Measurements from ENCODE around the gene KCNC4. TPM values are rescaled to one million over a fixed set of nuclear protein-coding genes. Genes with fewer than 3 reads are reported as not detected.
A peak's percentile ranks its signal among the peaks of the same experiment; 100 is the strongest.

Gene KCNC4
- polyA plus RNA-seq, 2 donors, result 1.8 to 1.9 TPM

- Histone ChIP-seq H3K4me1 (ENCODE audit: control insufficient read depth in 2 of 2, insufficient read depth in 2 of 2, low read length in 1 of 2) (peaks cover 0 to 3% of the 10 kb centered on the region in 2 donors), H3K27ac (ENCODE audit: low read depth in 2 of 2, low read length in 1 of 2) (no peak overlapping the region), H3K36me3 (ENCODE audit: control insufficient read depth in 2 of 2, insufficient read depth in 2 of 2, low read length in 1 of 2) (no peaks in the 10 kb centered on the region), H3K4me3 (ENCODE audit: low read depth in 1 of 2, low read length in 2 of 2) (no peak overlapping the region), H3K9me3 (ENCODE audit: control insufficient read depth in 2 of 2, insufficient read depth in 1 of 2, low read depth in 1 of 2, low read length in 1 of 2) (no peaks in the 10 kb centered on the region), H3K27me3 (ENCODE audit: control insufficient read depth in 1 of 2, insufficient read depth in 2 of 2, low read length in 2 of 2) (no peaks in the 10 kb centered on the region)
- 42 to 46% methylated on average over 2 of the region's 2 CpGs for WGBS, 2 donors
Measured at GRCh38 chr1:110200190-110200589, 9.9 kb upstream of the KCNC4 start.

GRCh38 chr1:110200666-110201065 lies 9.4 kb upstream of the KCNC4 start:
- Histone ChIP-seq H3K27me3 (ENCODE audit: control insufficient read depth in 1 of 2, insufficient read depth in 2 of 2, low read length in 2 of 2) (no peaks in the 10 kb centered on the region), H3K4me3 (ENCODE audit: low read depth in 1 of 2, low read length in 2 of 2) (no peak overlapping the region), H3K27ac (ENCODE audit: low read depth in 2 of 2, low read length in 1 of 2) (no peak overlapping the region), H3K36me3 (ENCODE audit: control insufficient read depth in 2 of 2, insufficient read depth in 2 of 2, low read length in 1 of 2) (no peaks in the 10 kb centered on the region), H3K4me1 (ENCODE audit: control insufficient read depth in 2 of 2, insufficient read depth in 2 of 2, low read length in 1 of 2) (peaks cover 0 to 3% of the 10 kb centered on the region in 2 donors), H3K9me3 (ENCODE audit: control insufficient read depth in 2 of 2, insufficient read depth in 1 of 2, low read depth in 1 of 2, low read length in 1 of 2) (no peaks in the 10 kb centered on the region)
- 64 to 74% methylated on average over 14 of the region's 14 CpGs for WGBS, 2 donors

DNA sequence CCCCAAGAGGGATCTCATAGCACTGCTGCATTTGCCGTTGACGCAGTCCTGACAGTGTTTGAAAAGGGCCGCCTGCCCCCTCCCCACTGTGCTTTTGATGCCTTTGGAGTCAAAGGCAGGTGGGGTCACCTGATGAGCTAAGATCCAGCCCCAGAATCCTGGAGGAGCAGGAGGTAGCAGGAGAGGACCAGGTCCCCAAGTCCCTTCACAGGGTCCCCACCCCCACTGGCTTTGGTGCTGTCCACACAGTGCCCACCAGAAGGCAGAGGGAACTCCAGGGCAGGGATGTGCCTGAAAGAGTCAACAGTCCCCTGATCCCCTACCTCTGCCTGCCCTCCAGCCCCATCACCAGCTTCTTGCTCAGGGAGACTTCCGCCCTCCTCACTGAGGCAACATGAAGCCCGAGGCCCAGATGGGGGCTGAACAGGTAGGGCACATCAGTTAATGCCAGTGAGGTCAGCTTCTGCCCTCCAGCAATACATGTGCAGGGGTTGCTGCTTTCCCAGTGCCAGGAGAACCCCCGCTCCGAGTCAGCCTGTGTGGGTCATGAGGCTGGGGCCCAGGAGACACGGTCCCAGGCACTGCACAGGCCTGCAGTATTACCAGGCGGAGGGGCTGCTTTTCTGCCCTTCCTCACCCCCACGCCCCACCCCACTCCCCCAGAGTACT lies 8.8 kb upstream of the KCNC4 start:
- 76 to 82% methylated on average over 10 of the region's 10 CpGs for WGBS, 2 donors
- Histone ChIP-seq H3K4me3 (ENCODE audit: low read depth in 1 of 2, low read length in 2 of 2) (no peak overlapping the region), H3K4me1 (ENCODE audit: control insufficient read depth in 2 of 2, insufficient read depth in 2 of 2, low read length in 1 of 2) (peaks cover 0 to 5% of the 10 kb centered on the region in 2 donors), H3K27ac (ENCODE audit: low read depth in 2 of 2, low read length in 1 of 2) (no peak overlapping the region), H3K27me3 (ENCODE audit: control insufficient read depth in 1 of 2, insufficient read depth in 2 of 2, low read length in 2 of 2) (no peaks in the 10 kb centered on the region), H3K9me3 (ENCODE audit: control insufficient read depth in 2 of 2, insufficient read depth in 1 of 2, low read depth in 1 of 2, low read length in 1 of 2) (no peaks in the 10 kb centered on the region), H3K36me3 (ENCODE audit: control insufficient read depth in 2 of 2, insufficient read depth in 2 of 2, low read length in 1 of 2) (no peaks in the 10 kb centered on the region)

- Histone ChIP-seq H3K36me3 (ENCODE audit: control insufficient read depth in 2 of 2, insufficient read depth in 2 of 2, low read length in 1 of 2) (no peaks in the 10 kb centered on the region), H3K27ac (ENCODE audit: low read depth in 2 of 2, low read length in 1 of 2) (no peak overlapping the region), H3K4me1 (ENCODE audit: control insufficient read depth in 2 of 2, insufficient read depth in 2 of 2, low read length in 1 of 2) (peaks cover 0 to 6% of the 10 kb centered on the region in 2 donors), H3K9me3 (ENCODE audit: control insufficient read depth in 2 of 2, insufficient read depth in 1 of 2, low read depth in 1 of 2, low read length in 1 of 2) (no peaks in the 10 kb centered on the region), H3K27me3 (ENCODE audit: control insufficient read depth in 1 of 2, insufficient read depth in 2 of 2, low read length in 2 of 2) (no peaks in the 10 kb centered on the region), H3K4me3 (ENCODE audit: low read depth in 1 of 2, low read length in 2 of 2) (no peak overlapping the region)
- WGBS, 2 donors, result 29 to 31% methylated on average over 6 of the region's 6 CpGs
Measured at GRCh38 chr1:110203021-110203661, 7.0 kb upstream of the KCNC4 start.

DNA sequence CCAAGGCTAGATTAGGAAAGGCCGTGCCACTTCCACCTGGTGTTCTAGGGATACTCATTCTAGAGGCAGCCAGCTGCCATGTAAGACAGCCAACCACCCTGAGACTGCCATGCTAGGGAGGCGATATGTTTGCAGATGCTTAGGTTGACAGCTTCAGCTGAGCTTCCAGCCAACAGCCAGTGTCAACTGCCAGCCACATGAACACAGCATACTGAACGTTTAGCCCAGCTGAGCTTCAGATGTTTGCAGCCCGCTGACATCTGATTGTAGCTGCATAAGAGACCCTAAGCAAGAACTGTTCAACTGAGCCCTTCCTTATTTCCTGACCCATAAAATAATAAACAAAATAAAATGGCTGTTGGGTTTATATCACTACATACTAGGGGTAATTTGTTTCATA lies 5.0 kb upstream of the KCNC4 start:
- H3K4me1 ChIP-seq (ENCODE audit: control insufficient read depth in 2 of 2, insufficient read depth in 2 of 2, low read length in 1 of 2), result peaks cover 6% of the 10 kb centered on the region in 2 donors
- H3K4me3 ChIP-seq (ENCODE audit: low read depth in 1 of 2, low read length in 2 of 2), result no peak overlapping the region
- 85 to 89% methylated on average over 4 of the region's 4 CpGs for WGBS, 2 donors
- H3K36me3 ChIP-seq (ENCODE audit: control insufficient read depth in 2 of 2, insufficient read depth in 2 of 2, low read length in 1 of 2), result no peaks in the 10 kb centered on the region
- no peaks in the 10 kb centered on the region for H3K9me3 ChIP-seq (ENCODE audit: control insufficient read depth in 2 of 2, insufficient read depth in 1 of 2, low read depth in 1 of 2, low read length in 1 of 2)
- H3K27ac ChIP-seq (ENCODE audit: low read depth in 2 of 2, low read length in 1 of 2), result no peak overlapping the region
- H3K27me3 ChIP-seq (ENCODE audit: control insufficient read depth in 1 of 2, insufficient read depth in 2 of 2, low read length in 2 of 2), result no peaks in the 10 kb centered on the region

GRCh38 chr1:110205591-110206155 lies 4.4 kb upstream of the KCNC4 start:
- no peaks in the 10 kb centered on the region for H3K9me3 ChIP-seq (ENCODE audit: control insufficient read depth in 2 of 2, insufficient read depth in 1 of 2, low read depth in 1 of 2, low read length in 1 of 2)
- no peaks in the 10 kb centered on the region for H3K36me3 ChIP-seq (ENCODE audit: control insufficient read depth in 2 of 2, insufficient read depth in 2 of 2, low read length in 1 of 2)
- H3K4me3 ChIP-seq (ENCODE audit: low read depth in 1 of 2, low read length in 2 of 2), result no peak overlapping the region
- H3K4me1 ChIP-seq (ENCODE audit: control insufficient read depth in 2 of 2, insufficient read depth in 2 of 2, low read length in 1 of 2), result peaks cover 6% of the 10 kb centered on the region in 2 donors
- H3K27me3 ChIP-seq (ENCODE audit: control insufficient read depth in 1 of 2, insufficient read depth in 2 of 2, low read length in 2 of 2), result no peaks in the 10 kb centered on the region
- WGBS, 2 donors, result 85 to 86% methylated on average over 6 of the region's 6 CpGs
- no peak overlapping the region for H3K27ac ChIP-seq (ENCODE audit: low read depth in 2 of 2, low read length in 1 of 2)

DNA sequence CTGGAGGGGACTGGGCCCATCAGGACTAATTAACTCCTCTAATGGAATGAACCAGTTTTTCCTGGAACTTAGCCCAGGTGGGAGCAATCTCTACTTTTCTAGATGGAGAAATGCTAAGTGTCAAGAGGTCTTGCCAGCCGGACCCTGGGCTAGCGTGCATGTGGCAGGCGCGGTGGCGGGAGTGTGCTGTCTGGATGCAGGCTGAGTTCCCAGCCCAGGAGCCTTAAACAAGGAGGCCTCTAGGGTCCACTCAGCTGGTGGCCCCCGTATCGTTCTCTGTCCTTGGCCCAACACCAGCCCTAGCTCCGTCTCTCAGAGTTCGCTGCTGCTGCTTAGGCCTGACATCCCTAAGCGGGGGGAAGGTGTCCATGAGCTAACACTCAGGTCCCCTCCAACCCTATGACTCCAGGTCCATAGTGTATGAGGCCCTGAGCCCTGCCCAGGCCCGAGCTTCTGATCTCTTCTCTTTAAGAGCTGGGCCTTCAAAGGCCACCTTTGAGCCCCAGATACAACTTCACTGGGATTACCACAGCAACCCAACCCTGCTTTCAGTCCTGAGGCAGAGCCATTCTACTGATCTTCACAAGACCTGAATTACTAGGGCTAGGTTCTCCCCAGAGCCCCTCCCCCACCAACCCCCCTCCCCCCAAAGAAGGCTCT lies 3.7 kb upstream of the KCNC4 start:
- H3K4me3 ChIP-seq (ENCODE audit: low read depth in 1 of 2, low read length in 2 of 2), result no peak overlapping the region
- H3K4me1 ChIP-seq (ENCODE audit: control insufficient read depth in 2 of 2, insufficient read depth in 2 of 2, low read length in 1 of 2), result peaks cover 6 to 8% of the 10 kb centered on the region in 2 donors
- 87 to 91% methylated on average over 11 of the region's 11 CpGs for WGBS, 2 donors
- H3K27me3 ChIP-seq (ENCODE audit: control insufficient read depth in 1 of 2, insufficient read depth in 2 of 2, low read length in 2 of 2), result no peaks in the 10 kb centered on the region
- H3K9me3 ChIP-seq (ENCODE audit: control insufficient read depth in 2 of 2, insufficient read depth in 1 of 2, low read depth in 1 of 2, low read length in 1 of 2), result no peaks in the 10 kb centered on the region
- H3K36me3 ChIP-seq (ENCODE audit: control insufficient read depth in 2 of 2, insufficient read depth in 2 of 2, low read length in 1 of 2), result no peaks in the 10 kb centered on the region
- H3K27ac ChIP-seq (ENCODE audit: low read depth in 2 of 2, low read length in 1 of 2), result no peak overlapping the region

GRCh38 chr1:110207831-110208230 lies 2.3 kb upstream of the KCNC4 start:
- Histone ChIP-seq H3K9me3 (ENCODE audit: control insufficient read depth in 2 of 2, insufficient read depth in 1 of 2, low read depth in 1 of 2, low read length in 1 of 2) (no peaks in the 10 kb centered on the region), H3K4me1 (ENCODE audit: control insufficient read depth in 2 of 2, insufficient read depth in 2 of 2, low read length in 1 of 2) (peaks cover 5 to 21% of the 10 kb centered on the region in 2 donors), H3K36me3 (ENCODE audit: control insufficient read depth in 2 of 2, insufficient read depth in 2 of 2, low read length in 1 of 2) (no peaks in the 10 kb centered on the region), H3K27ac (ENCODE audit: low read depth in 2 of 2, low read length in 1 of 2) (no peak overlapping the region), H3K4me3 (ENCODE audit: low read depth in 1 of 2, low read length in 2 of 2) (no peak overlapping the region), H3K27me3 (ENCODE audit: control insufficient read depth in 1 of 2, insufficient read depth in 2 of 2, low read length in 2 of 2) (no peaks in the 10 kb centered on the region)
- WGBS, 2 donors, result 22 to 25% methylated on average over 5 of the region's 5 CpGs

- Histone ChIP-seq H3K27me3 (ENCODE audit: control insufficient read depth in 1 of 2, insufficient read depth in 2 of 2, low read length in 2 of 2) (no peaks in the 10 kb centered on the region), H3K36me3 (ENCODE audit: control insufficient read depth in 2 of 2, insufficient read depth in 2 of 2, low read length in 1 of 2) (no peaks in the 10 kb centered on the region), H3K4me3 (ENCODE audit: low read depth in 1 of 2, low read length in 2 of 2) (no peak overlapping the region), H3K4me1 (ENCODE audit: control insufficient read depth in 2 of 2, insufficient read depth in 2 of 2, low read length in 1 of 2) (peaks cover 2 to 21% of the 10 kb centered on the region in 2 donors), H3K9me3 (ENCODE audit: control insufficient read depth in 2 of 2, insufficient read depth in 1 of 2, low read depth in 1 of 2, low read length in 1 of 2) (no peaks in the 10 kb centered on the region), H3K27ac (ENCODE audit: low read depth in 2 of 2, low read length in 1 of 2) (peak overlapping the region; percentile 84 to 94)
- WGBS, 2 donors, result 48 to 57% methylated on average over 7 of the region's 7 CpGs
Measured at GRCh38 chr1:110208916-110209645, 1.0 kb upstream of the KCNC4 start.
